SU-DHL-6 (cell line): ENCODE measurements around the gene CHST14.

ENCODE experiments used
- H2AFZ ChIP-seq: fragments of 200-600 bp; sonication (generic); 2 replicates; pipeline ENCODE4 v1.6.1; 2014; ENCODE audit warnings: low read depth, mild to moderate bottlenecking, moderate library complexity, mixed read lengths, antibody characterized with exemption, low read length; ENCODE audit not compliant: severe bottlenecking
- H3F3A ChIP-seq: fragments of 200-600 bp; shearing (Covaris generic); 2 replicates; pipeline ENCODE4 v1.6.0; 2016; ENCODE audit warnings: antibody characterized with exemption, mild to moderate bottlenecking; ENCODE audit not compliant: insufficient read depth
- H3K27ac ChIP-seq: fragments of 200-600 bp; sonication (generic); 2 replicates; pipeline ENCODE4 v1.5.1; 2016; ENCODE audit warnings: low read depth, mild to moderate bottlenecking, low read length, moderate library complexity, mixed read lengths
- H3K27me3 ChIP-seq: fragments of 200-600 bp; sonication (generic), shearing (Covaris generic); 2 replicates; pipeline ENCODE4 v1.6.0; 2014; ENCODE audit warnings: mild to moderate bottlenecking, low read length
- H3K36me3 ChIP-seq: fragments of 200-600 bp; sonication (generic); 2 replicates; pipeline ENCODE4 v1.6.1; 2014; ENCODE audit warnings: mild to moderate bottlenecking, low read length, mixed read lengths
- H3K4me2 ChIP-seq: fragments of 300-600, 200-600 bp; shearing (Covaris generic), sonication (generic); 2 replicates; pipeline ENCODE4 v1.6.0; 2014; ENCODE audit warnings: low read length, low read depth, mild to moderate bottlenecking; ENCODE audit not compliant: poor library complexity, severe bottlenecking
- H3K4me3 ChIP-seq: fragments of 200-600 bp; sonication (generic); 2 replicates; pipeline ENCODE4 v1.5.1; 2014; ENCODE audit warnings: antibody characterized with exemption, low read length, mild to moderate bottlenecking, mixed read lengths; ENCODE audit not compliant: insufficient read depth, poor library complexity, severe bottlenecking
- H3K79me2 ChIP-seq: fragments of 200-600 bp; sonication (generic); 2 replicates; pipeline ENCODE4 v1.6.1; 2014; ENCODE audit warnings: mild to moderate bottlenecking, low read length, moderate library complexity; ENCODE audit not compliant: insufficient read depth
- H3K9ac ChIP-seq: fragments of 200-600 bp; sonication (generic); 2 replicates; pipeline ENCODE4 v1.7.0; 2014; ENCODE audit warnings: mild to moderate bottlenecking, low read length
- H3K9me2 ChIP-seq: fragments of 200-600 bp; sonication (generic); replicated peaks from 2 replicates; pipeline ENCODE4 v1.6.1; 2014; ENCODE audit warnings: low read length; ENCODE audit not compliant: insufficient read depth
- H3K9me3 ChIP-seq: fragments of 200-600 bp; sonication (generic); 2 replicates; pipeline ENCODE4 v1.6.1; 2014; ENCODE audit warnings: low read length, mixed read lengths; ENCODE audit not compliant: insufficient read depth
- H4K20me1 ChIP-seq: fragments of 200-600 bp; sonication (generic); 2 replicates; pipeline ENCODE4 v1.6.1; 2014; ENCODE audit warnings: low read depth, mild to moderate bottlenecking, antibody characterized with exemption, low read length, moderate library complexity, mixed read lengths
- EZH2phosphoT487 ChIP-seq: fragments of 200-600 bp; sonication (generic), shearing (Covaris generic); conservative IDR thresholded peaks from 2 replicates; pipeline ENCODE4 v1.6.1; 2018; ENCODE audit warnings: mild to moderate bottlenecking, antibody characterized with exemption, low read length, moderate library complexity, mixed read lengths
- TF ChIP-seq, protein P1 (sequence below): fragments of 200-600 bp; sonication (generic); IDR thresholded peaks from one replicate; pipeline ENCODE4 v1.5.1; 2017; ENCODE audit warnings: antibody characterized with exemption, mild to moderate bottlenecking, low read length, moderate library complexity; ENCODE audit not compliant: insufficient read depth, poor library complexity, severe bottlenecking

The CHST14 gene

DNA sequence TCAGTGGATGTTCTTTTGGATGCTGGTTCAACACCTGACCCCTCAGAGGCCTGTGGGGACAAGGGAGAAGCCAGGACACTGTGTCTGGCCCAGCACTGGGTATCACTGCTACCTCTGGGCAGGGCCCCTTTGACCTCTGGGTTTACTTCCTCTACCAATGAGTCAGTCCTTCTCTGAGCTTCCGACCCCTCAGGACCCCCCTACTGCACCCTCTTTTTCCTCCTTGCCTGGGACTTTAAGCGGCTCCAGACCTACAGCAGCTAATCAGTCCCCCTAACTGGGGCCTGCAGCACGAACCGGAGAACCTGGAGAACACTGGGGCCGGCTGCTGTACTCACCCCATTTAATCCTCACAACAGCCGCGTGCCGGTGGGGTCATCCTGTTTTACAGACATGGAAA lies 3.8 kb downstream of the CHST14 start:
- Histone ChIP-seq H3K4me3 (no peak overlapping the region), H3K27ac (no peak overlapping the region), H3K9me2 (no peaks in the 10 kb centered on the region), H3K4me2 (no peak overlapping the region), H3F3A (peaks cover 10% of the 10 kb centered on the region), H3K9ac (no peak overlapping the region), H3K79me2 (no peaks in the 10 kb centered on the region), H3K27me3 (no peaks in the 10 kb centered on the region), H3K36me3 (no peaks in the 10 kb centered on the region), H4K20me1 (no peaks in the 10 kb centered on the region), H3K9me3 (no peaks in the 10 kb centered on the region), H2AFZ (no peak overlapping the region)
- no peak for TF ChIP-seq EZH2phosphoT487
- TF ChIP-seq, protein P1, sequence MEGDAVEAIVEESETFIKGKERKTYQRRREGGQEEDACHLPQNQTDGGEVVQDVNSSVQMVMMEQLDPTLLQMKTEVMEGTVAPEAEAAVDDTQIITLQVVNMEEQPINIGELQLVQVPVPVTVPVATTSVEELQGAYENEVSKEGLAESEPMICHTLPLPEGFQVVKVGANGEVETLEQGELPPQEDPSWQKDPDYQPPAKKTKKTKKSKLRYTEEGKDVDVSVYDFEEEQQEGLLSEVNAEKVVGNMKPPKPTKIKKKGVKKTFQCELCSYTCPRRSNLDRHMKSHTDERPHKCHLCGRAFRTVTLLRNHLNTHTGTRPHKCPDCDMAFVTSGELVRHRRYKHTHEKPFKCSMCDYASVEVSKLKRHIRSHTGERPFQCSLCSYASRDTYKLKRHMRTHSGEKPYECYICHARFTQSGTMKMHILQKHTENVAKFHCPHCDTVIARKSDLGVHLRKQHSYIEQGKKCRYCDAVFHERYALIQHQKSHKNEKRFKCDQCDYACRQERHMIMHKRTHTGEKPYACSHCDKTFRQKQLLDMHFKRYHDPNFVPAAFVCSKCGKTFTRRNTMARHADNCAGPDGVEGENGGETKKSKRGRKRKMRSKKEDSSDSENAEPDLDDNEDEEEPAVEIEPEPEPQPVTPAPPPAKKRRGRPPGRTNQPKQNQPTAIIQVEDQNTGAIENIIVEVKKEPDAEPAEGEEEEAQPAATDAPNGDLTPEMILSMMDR = no peak

DNA sequence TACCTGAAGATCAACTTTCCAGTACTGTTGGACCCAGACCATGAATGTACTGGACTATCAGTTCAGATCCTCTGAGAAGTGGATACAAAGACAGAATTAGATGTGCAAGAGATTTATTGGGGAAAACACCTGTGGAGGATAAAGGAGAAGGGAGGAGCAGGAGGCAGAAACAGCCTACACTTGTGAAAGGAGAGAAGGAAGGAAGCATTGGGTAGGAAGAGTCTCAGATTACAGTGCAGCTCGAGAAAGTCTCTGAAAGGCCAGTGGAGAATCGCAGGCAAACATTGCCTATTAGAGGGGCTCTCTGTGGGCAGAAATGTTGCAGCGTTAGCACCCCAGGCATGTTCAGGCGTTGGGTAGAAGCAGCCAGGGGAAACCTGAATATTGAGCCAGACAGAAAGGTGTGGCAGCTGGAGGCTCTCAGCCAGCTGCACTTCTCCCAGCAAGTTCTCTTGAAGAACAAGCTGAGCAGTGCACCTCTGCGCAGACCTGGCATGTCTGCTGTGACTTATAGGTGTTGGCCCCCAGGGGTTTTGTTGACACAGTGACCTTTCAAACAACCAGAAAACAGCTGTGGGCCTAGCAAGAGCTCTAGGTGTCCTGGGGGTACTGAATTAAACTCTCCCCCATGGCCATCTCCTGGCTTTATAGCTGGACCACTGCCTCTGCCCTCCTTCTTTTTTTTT lies 7.0 kb downstream of the CHST14 start:
- no peak for TF ChIP-seq EZH2phosphoT487
- TF ChIP-seq, protein P1 = no peak
- no peaks in the 10 kb centered on the region for H3K9me3 ChIP-seq

DNA sequence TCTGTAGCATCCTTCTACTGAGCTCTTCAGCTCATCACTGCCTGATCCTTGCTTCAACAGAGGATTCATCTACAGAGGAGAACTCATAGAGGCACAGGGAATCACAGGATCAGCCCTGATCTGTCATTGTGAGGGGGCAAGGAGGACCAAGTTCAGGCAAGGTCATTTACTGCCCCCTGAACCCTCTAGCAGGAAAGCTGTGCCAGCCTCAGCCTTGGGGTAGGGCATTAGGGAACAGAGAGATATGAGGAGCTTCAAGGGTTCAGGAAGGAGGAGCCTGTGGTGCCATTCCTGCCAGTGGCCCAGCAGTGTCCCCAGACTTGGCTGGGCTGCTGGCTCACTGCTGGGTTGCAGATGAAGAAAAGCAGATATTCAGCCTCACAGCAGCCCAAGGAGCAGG lies 8.2 kb downstream of the CHST14 start:
- Histone ChIP-seq H3F3A (no peaks in the 10 kb centered on the region), H3K4me3 (no peak overlapping the region), H3K9me2 (no peaks in the 10 kb centered on the region), H3K79me2 (no peaks in the 10 kb centered on the region), H3K9ac (no peak overlapping the region), H4K20me1 (no peaks in the 10 kb centered on the region), H3K27me3 (no peaks in the 10 kb centered on the region), H3K9me3 (no peaks in the 10 kb centered on the region), H3K4me2 (no peak overlapping the region), H2AFZ (no peak overlapping the region), H3K27ac (no peak overlapping the region), H3K36me3 (no peaks in the 10 kb centered on the region)
- TF ChIP-seq, protein P1 = no peak
- no peak for TF ChIP-seq EZH2phosphoT487

More for the DNA sequence above, 7.0 kb downstream of the CHST14 start:
- Histone ChIP-seq H3K36me3 (no peaks in the 10 kb centered on the region), H3K4me2 (no peak overlapping the region), H3K9me2 (no peaks in the 10 kb centered on the region), H3F3A (no peaks in the 10 kb centered on the region), H4K20me1 (no peaks in the 10 kb centered on the region), H2AFZ (no peak overlapping the region), H3K79me2 (no peaks in the 10 kb centered on the region), H3K9ac (no peak overlapping the region), H3K4me3 (no peak overlapping the region), H3K27ac (no peak overlapping the region), H3K27me3 (no peaks in the 10 kb centered on the region)
